KG1 (cell line): Measurements from ENCODE around the gene GALNT4.

Experiments used
- DNase-seq: peaks from one replicate; lab custom pipeline; 2025; lab: John Stamatoyannopoulos, UW

Gene GALNT4

GRCh38 chr12:89493670-89494302 is 30.8 kb downstream of the GALNT4 start:
- no peak for DNase-seq

GRCh38 chr12:89492883-89493282 is 31.7 kb downstream of the GALNT4 start:
- DNase-seq, result no peak

GRCh38 chr12:89490922-89491321 is 33.7 kb downstream of the GALNT4 start:
- DNase-seq, result no peak

GRCh38 chr12:89486264-89486663 is 38.3 kb downstream of the GALNT4 start:
- DNase-seq, result no peak

GRCh38 chr12:89484470-89484869 is 40.1 kb downstream of the GALNT4 start:
- DNase-seq, result no peak

GRCh38 chr12:89481213-89481914 is 43.2 kb downstream of the GALNT4 start:
- no peak for DNase-seq

GRCh38 chr12:89479982-89480381 is 44.6 kb downstream of the GALNT4 start:
- no peak for DNase-seq

GRCh38 chr12:89477633-89478279 is 46.8 kb downstream of the GALNT4 start:
- no peak for DNase-seq

- DNase-seq, result no peak
These were observed 47.5 kb downstream of the GALNT4 start for GRCh38 chr12:89476904-89477595.

- DNase-seq, result no peak
These were observed 48.4 kb downstream of the GALNT4 start for GRCh38 chr12:89476232-89476631.

GRCh38 chr12:89475203-89475990 is 49.2 kb downstream of the GALNT4 start:
- DNase-seq, result no peak

GRCh38 chr12:89474615-89475014 is 50.0 kb downstream of the GALNT4 start:
- DNase-seq, result no peak
